NCI-H1048 (cell line): ENCODE results near the gene CENPB.

Source experiments
- DNase-seq: peaks from one replicate; lab custom pipeline; 2025; lab: John Stamatoyannopoulos, UW

Gene CENPB

DNA sequence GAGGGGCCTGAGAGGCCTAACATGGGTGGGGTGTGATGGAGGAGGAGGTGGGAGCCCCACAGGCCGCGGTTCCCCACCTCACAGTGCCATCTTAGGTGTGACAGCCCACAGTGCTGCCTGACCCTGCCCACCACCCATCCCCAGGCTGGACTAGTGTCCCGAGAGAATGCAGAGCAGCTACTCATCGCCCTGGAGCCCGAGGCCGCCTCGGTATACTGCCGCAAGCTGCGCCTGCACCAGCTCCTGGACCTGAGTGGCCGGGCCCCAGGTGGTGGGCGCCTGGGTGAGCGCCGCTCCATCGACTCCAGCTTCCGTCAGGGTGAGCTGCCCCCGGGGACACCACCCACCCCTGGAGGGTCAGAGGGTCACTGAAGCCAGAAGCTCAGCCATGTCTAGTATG lies 38.5 kb downstream of the CENPB start:
- no peak for DNase-seq

DNA sequence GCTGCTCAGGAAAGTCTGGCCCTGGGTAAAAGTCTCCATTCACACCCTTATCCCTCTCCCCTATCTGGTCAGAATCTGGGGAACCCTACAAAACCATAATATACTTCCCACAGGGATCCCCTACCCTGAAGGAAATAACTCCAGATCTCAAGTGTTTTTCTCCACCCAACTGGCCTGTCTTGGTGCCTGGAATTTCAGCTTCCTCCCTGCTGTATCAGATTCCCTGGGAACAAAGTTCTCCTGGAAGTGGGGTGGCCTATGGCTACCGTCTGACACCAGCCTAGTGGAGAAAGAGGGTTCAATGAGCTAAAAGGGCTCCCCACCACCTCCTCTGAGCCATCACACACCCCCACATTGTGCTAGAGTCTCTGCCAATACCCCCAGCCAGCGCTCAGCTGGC lies 39.1 kb downstream of the CENPB start:
- no peak for DNase-seq

DNA sequence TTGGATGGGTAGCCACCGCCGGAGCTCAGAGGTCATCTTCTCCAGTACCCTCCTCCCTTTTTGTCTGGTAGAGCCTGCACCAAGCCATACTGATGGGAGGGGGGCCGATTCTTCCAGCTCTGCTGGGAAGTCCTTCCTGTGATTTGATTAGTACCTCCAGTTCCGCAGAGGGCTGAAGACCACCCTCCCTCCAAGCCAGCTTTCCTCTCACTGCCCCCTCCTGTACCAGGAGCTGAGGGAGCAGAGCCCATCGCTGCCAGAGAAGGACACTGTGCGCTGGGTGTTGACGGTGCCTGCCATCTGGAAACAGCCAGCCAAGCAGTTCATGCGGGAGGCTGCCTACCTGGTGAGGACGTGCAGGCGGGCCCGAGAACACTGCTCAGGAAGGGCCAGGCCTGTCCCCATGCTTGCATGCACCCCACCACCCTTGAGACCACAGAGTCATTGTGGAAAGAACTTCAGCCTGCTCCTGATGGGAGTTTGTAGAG lies 40.8 kb downstream of the CENPB start:
- no peak for DNase-seq

DNA sequence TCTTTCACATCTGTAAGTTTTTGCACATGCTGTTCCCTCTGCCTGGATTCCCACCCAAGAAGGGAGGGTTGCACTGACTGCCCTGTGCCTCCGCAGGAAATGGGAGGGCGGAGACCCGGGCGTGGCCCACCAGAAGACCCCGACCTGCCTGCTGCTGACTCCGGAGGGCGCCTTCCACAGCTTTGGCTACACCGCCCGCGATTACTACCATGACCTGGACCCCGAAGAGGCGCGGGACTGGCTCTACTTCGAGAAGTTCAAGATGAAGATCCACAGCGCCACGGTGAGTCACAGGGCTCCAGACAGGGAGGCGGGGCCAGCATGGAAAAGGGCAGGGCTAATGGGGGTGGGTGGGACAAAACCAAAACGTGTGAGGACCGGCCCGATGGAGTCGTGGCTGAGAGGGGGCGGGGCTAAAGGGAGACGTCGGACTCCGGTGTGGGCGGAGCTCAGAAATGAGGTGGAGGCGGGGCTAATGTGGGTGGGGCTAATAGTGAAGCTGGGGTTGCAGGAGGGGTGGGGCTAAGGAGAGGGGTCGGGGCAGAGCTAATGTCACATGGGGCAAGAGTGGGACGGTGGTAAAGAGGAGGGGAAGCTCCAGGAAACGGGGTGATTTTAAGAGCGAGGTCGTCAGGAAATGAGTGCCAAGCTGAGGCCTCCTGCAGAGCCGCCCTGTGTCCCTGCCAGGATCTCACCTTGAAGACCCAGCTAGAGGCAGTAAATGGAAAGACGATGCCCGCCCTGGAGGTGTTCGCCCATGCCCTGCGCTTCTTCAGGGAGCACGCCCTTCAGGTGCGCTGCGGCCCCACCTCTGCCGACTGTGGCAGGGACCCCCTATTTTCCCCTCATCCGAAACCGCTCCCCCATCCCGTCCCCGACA lies 41.5 kb downstream of the CENPB start:
- peak; percentile 81 for DNase-seq

DNA sequence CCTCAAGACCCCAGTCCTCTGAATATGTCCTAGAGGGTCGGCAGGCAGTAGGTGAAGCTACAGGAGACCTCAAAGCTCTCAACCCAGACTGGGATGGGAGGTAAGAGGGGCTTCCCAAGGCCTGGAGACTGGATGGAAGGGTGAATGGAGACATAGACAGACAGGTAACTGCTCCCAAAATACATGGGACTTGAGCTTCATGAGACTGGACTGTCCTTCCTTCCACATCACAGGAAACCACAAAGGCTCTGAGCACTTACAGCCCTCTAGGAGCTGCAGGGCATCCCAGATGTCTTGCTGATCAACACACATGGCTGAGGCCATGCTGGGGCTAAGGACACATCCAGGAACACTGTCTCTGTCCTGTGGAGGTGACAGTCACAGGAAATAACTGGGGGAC lies 42.5 kb downstream of the CENPB start:
- no peak for DNase-seq

DNA sequence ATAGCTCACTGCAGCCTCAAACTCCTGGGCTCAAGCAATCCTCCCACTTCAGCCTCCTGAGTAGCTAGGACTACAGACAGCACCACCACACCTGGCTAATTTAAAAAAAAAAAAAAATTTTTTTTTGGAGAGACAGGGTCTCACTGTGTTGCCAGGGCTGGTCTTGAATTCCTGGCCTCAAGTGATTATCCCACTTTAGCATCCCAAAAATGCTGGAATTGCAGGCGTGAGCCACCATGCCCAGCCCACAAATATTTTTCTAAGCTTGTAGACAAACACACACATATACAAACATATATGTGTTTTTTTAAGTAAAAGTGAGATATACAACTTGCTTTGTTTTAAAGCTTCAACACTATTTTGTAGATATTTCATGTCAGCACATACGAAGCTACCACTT lies 43.3 kb downstream of the CENPB start:
- DNase-seq: no peak

DNA sequence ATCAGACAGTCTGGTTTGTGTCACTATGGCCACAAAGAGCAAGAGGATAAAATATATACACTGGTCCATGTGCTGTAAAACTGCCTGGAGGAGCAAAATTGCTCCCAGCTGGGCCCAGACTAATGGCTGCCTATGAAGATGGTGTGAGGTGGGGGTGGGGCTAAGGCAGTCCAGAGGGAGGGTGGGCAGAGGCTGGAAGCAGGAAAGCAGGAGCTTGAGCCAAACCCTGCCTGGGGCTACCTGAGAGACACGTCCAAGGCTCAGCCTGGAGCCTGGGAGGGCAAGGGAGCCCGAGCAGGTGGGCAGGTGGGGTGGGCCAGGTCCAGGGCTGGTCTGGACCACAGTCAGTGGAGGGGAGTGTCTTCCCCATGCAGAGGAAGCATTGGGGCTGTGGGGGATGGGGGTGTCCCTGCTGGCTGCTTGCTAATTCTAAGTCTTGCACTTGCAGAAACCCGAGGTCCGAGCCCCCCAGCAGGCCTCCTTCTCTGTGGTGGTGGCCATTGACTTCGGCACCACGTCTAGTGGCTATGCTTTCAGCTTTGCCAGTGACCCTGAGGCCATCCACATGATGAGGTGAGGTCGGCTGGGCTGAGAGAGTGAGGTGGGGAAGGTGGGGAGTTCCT lies 44.6 kb downstream of the CENPB start:
- DNase-seq: no peak

DNA sequence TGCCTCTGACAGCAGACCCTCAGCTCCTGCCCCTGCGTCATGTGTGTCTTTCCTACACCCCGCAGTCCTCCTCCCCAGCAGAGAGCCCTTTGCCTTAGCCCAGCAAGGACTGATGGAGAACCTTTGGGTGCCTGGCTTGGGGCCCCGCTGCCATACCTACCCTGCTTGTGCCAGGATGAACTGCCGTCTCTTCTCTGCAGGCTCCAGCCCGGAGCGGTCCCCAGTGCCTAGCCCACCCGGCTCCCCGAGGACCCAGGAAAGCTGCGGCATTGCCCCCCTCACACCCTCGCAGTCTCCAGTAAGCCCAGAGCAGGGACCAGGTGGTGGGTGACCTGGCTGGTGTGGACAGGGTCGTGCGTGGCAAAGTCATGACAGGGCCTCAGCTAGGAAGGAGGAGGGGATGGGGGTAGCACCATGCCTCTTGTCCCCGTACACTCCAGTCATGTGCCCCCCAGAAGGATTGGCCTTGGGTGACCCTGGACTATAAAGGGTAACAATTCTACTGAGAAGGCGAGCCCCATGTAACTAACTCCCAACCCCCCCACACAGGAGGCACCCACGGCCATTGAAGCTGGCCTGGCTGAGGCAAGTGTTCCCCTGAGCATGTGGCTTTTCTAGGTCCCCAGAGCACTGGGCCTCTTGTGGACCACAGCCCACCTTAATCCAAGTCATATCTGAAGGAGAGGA lies 45.8 kb downstream of the CENPB start:
- no peak for DNase-seq

DNA sequence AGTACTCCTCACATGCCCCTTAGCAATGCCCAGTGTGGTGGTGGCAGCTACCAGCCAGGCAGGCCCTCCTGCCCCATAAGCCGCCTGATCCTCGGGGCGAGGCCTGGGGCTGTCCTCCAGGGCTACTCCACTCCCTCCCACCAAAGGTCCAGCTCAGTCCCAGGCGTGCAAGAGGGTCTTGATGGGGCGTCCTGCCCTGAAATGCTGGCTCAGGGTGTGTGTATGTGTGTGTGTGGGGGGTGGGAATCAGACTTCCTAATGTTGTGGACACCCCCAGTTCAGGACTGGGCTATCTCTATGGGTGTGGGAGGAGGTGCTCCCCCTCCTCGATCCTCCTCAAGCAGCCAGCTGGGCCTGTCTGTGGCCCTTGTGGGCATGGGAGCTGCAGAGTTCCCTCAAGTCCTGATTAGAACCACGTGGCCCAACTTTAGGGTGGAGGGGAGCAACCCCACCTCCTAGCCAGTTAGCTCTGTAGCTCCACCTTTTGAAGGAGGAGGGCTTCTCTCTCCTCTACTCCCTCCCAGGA lies 46.6 kb downstream of the CENPB start:
- DNase-seq: no peak

DNA sequence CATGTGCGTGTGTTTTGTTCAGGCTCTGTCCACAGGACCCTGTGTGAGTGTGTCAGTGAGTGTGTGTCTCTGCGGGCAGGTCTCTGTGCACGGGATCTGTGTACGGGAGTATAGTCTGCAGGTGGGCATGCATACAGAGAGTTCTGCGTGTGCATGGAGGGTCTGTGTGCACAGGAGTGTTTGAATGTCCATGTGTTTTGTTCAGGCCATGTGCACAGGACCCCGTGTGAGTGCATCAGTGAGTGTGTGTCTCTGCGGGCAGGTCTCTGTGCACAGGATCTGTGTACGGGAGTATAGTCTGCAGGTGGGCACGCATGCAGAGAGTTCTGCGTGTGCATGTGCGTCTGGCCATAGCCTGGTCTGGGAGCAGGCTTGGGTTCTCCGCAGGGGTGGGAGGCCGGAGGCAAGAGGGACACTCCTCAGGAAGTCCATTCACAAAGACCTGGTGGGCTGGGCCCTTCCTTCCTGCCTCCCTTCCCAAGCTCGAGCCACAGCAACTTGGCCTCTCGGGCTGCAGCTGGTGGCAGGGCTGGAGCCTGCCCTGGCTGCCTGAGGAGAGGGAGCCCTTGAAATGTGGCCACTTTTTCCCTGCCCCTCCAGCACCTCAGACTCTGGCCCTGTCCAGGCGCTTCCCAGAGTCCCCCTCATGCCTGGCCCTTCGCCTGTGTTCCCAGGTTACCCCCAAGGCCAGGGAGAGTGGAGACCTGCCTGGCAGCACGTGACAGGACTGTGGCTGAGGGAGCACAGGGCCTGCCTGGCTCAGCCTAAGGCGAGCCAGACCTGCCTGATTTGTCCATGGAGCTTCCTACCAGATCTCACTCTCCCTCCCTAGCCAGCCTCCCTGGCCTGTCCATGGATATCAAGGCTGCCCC lies 47.2 kb downstream of the CENPB start:
- no peak for DNase-seq

DNA sequence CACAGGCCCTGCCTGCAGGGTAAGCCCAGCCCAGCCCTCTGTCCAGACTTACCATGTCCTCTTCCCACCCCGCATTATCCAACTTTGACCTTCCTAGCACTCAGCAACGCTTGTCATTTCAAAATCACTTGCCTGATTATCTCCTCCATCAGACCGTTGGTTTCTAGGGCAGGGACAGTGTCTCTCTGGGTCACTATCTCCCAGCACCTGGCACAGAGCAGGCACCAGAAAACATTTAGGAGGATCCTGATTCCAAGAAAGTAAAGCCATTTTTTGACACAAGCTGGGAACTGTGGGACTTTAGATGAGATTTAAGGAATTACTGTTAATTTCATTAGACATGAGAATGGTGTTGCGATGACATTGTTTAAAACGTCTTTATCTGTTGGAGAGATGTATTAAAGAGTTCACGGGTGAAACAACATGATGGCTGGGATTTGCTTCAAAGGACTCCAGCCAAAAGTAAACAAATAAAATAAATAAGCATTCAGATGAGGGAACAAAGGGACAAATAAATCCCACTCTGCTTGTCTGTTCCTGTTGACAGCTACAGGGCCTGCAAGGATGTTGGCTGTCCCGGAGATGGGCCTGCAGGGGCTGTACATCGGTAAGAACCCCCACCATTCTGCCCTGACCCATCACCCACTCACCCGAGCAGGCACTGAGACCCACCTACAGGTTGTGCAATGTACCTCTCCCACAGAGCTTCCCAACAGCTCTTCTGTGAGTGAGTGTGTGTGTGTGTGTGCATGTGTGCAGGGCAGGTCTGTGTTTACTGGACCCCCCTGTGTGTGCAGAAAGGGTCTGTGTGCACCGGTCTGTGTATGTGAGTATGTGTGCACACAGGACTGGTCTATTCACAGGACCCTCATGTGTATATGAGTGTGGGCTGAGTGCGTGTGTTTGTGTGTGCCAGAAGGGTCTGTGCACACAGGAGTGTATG lies 48.2 kb downstream of the CENPB start:
- no peak for DNase-seq

DNA sequence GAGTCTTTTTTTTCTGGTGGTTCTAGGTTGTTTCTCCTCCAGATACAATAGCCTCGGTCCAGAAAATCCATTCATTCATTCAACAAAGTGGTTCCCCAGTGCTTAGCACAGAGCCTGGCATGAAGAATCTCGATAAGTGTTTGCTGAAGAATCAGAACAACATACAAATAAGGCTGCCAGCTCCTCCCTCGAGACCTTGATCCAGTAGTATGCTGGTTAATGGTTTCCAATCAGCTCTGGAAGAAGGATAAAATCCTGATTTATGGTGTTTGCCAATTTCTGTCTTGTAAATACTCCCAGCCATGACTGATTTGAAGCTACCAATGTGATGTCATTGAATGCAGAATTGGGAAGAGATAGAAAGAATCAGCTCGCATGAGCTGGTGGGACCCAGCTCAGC lies 50.8 kb downstream of the CENPB start:
- DNase-seq: no peak

DNA sequence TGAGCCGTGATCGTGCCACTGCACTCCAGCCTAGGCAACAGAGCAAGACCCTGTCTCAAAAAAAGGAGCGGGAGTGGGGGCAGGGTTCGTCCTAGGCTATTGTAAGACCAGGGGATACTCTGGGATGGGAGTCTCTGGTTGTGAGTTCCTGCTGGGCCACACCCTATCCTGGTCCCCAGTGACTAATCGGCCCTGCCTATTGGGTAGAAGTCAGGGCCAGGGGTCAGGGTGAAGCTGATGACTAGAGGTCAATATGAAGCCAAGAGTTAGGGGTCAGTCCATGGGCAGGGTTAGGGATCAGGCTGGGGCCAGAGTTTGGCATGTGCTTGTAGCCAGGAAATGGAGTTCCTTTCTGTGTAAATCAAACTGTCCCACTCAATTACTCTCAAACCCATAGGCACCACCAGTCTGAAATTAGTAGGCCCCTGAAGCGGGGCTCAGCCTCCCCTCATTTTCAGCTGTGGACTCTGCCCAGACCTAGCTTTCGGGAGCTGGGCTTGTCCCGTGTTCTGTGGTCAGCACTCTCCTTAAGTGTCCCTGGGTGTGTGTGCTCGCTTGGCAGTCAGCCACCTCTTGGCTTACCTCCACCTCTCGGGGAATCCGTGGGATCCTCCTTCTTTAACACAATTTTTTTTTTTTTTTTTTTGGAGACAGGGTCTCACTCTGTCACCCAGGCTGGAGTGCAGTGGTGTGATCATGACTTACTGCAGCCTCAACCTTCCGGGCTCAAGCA lies 52.3 kb downstream of the CENPB start:
- no peak for DNase-seq
